HG03060 (cell line): Measurements from ENCODE around the gene MAOB.

ENCODE experiments used
- ATAC-seq: cut with Tn5 transposase; IDR thresholded peaks from one replicate; pipeline ENCODE4 v1.9.1; 2021; ENCODE audit warnings: low read depth, moderate number of reproducible peaks; ENCODE audit not compliant: unreplicated experiment

Gene MAOB

GRCh38 chrX:43861750-43862149, 20.5 kb downstream of the MAOB start:
- ATAC-seq, result no peak

- ATAC-seq, result no peak
These were observed 21.4 kb downstream of the MAOB start for GRCh38 chrX:43860646-43861370.

- ATAC-seq, result no peak
These were observed 28.9 kb downstream of the MAOB start for GRCh38 chrX:43853225-43853828.

GRCh38 chrX:43850629-43851028, 31.6 kb downstream of the MAOB start:
- no peak for ATAC-seq

- ATAC-seq, result no peak
These were observed 33.1 kb downstream of the MAOB start for GRCh38 chrX:43849173-43849572.

GRCh38 chrX:43847352-43847751, 34.9 kb downstream of the MAOB start:
- no peak for ATAC-seq

- no peak for ATAC-seq
These were observed 35.7 kb downstream of the MAOB start for GRCh38 chrX:43846558-43846957.

- no peak for ATAC-seq
These were observed 36.5 kb downstream of the MAOB start for GRCh38 chrX:43845776-43846175.

- ATAC-seq, result no peak
These were observed 42.0 kb downstream of the MAOB start for GRCh38 chrX:43840265-43840664.

GRCh38 chrX:43836435-43837184, 45.6 kb downstream of the MAOB start:
- no peak for ATAC-seq

GRCh38 chrX:43835559-43835958, 46.7 kb downstream of the MAOB start:
- no peak for ATAC-seq

- ATAC-seq, result no peak
These were observed 54.5 kb downstream of the MAOB start for GRCh38 chrX:43827791-43828190.

- no peak for ATAC-seq
These were observed 60.2 kb downstream of the MAOB start for GRCh38 chrX:43822014-43822413.

GRCh38 chrX:43817444-43817843, 64.8 kb downstream of the MAOB start:
- ATAC-seq, result no peak

GRCh38 chrX:43815209-43815608, 67.0 kb downstream of the MAOB start:
- ATAC-seq, result no peak

GRCh38 chrX:43813898-43814297, 68.4 kb downstream of the MAOB start:
- no peak for ATAC-seq

GRCh38 chrX:43813319-43813718, 68.9 kb downstream of the MAOB start:
- no peak for ATAC-seq

GRCh38 chrX:43809463-43809862, 72.8 kb downstream of the MAOB start:
- no peak for ATAC-seq

GRCh38 chrX:43808231-43808630, 74.0 kb downstream of the MAOB start:
- no peak for ATAC-seq

GRCh38 chrX:43805579-43805978, 76.7 kb downstream of the MAOB start:
- no peak for ATAC-seq

- no peak for ATAC-seq
These were observed 78.2 kb downstream of the MAOB start for GRCh38 chrX:43804021-43804420.
